Suprapubic skin (tissue), 4 donors: ENCODE measurements around the gene SRCAP.

Source experiments
- EP300 ChIP-seq: sonication (generic); formaldehyde crosslinking; IDR thresholded peaks from one replicate; pipeline ENCODE4 v1.6.1; 2017; ENCODE audit warnings: antibody characterized with exemption
- POLR2A ChIP-seq, 2 donors: fragments of 450-650 bp; IDR thresholded peaks; one replicate each; pipeline ENCODE4 v1.6.1; 2017; ENCODE audit warnings: antibody characterized with exemption in 2 of 2, mild to moderate bottlenecking in 2 of 2, moderate library complexity in 2 of 2
- POLR2AphosphoS5 ChIP-seq, 3 donors: sonication (generic); formaldehyde crosslinking; IDR thresholded peaks; one replicate each; pipeline ENCODE4 v1.6.1; 2017; ENCODE audit warnings: antibody characterized with exemption in 3 of 3
- TF ChIP-seq, protein P1 (sequence below), 2 donors: fragments of 200-600 bp in 1 of 2; fragments of 450-650 bp in 1 of 2; sonication (generic) in 1 of 2; IDR thresholded peaks; one replicate each; pipeline ENCODE4 v1.5.1; 2016 to 2019; ENCODE audit warnings: antibody characterized with exemption in 2 of 2, mild to moderate bottlenecking in 1 of 2, moderate library complexity in 1 of 2

DNA sequence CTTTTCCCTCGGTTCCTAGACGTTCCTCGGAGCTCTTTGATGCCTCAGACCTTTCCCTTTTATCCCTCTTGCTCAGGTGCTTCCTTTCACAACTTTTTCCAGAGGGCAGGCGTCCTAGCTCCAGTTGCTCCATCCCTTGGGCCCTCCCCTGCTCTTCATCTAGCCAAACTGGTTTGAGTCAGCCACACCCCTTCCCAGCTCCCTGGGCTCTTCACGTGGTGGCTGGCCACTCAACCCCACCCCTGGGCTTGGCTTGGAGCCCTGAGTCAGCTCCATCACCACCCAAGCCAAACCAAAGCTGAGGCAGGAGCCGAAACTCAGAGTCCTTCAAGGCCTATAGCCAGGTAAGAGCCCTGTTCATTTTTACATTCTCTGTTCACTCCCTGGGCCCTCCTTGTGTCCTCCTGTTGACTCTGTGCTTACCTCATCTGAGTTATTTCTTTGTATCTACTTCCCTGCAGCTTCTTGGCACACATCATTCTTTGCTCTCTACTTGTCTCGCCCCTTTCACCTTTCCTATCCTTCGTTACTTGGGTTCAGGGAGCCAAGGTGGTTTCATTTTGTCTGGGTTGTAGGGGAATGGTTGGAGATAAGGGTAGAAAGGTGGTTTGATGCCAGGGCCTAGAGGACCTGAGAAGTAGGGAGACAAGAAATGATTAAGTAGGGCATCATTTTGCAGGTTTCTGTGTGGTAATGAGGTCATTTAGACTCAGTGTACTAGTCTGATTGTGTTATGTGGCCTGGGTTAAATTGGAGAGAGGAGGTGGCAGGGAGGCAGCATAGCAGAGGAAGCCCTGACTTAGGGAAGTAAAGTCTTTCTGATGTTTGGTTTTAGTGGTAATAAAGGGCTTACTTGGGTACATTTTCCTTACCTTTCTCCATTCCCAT is 41.6 kb downstream of the SRCAP start:
- TF ChIP-seq POLR2AphosphoS5 (IDR thresholded peaks at IDR 0.05): peak in 1 of 3 donors; percentile 27
- TF ChIP-seq, protein P1, sequence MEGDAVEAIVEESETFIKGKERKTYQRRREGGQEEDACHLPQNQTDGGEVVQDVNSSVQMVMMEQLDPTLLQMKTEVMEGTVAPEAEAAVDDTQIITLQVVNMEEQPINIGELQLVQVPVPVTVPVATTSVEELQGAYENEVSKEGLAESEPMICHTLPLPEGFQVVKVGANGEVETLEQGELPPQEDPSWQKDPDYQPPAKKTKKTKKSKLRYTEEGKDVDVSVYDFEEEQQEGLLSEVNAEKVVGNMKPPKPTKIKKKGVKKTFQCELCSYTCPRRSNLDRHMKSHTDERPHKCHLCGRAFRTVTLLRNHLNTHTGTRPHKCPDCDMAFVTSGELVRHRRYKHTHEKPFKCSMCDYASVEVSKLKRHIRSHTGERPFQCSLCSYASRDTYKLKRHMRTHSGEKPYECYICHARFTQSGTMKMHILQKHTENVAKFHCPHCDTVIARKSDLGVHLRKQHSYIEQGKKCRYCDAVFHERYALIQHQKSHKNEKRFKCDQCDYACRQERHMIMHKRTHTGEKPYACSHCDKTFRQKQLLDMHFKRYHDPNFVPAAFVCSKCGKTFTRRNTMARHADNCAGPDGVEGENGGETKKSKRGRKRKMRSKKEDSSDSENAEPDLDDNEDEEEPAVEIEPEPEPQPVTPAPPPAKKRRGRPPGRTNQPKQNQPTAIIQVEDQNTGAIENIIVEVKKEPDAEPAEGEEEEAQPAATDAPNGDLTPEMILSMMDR (IDR thresholded peaks at IDR 0.05): no peak
- no peak for TF ChIP-seq POLR2A (IDR thresholded peaks at IDR 0.05)
- no peak for TF ChIP-seq EP300
